MM.1S (cell line): ENCODE results near the gene DUSP28.

Source experiments
- EZH2 ChIP-seq: fragments of 300-600 bp; sonication (generic); optimal IDR thresholded peaks from 2 replicates; pipeline ENCODE3; 2017; ENCODE audit warnings: low read depth, mild to moderate bottlenecking, antibody characterized with exemption, low read length, mixed read lengths
- EZH2phosphoT487 ChIP-seq: fragments of 300-600 bp; sonication (generic); IDR thresholded peaks from 2 replicates; pipeline ENCODE4 v1.6.1; 2018; ENCODE audit warnings: antibody characterized with exemption, low read length
- TF ChIP-seq, protein P1 (sequence below): fragments of 300-600 bp; sonication (generic); IDR thresholded peaks from 2 replicates; pipeline ENCODE4 v1.5.1; 2016; ENCODE audit warnings: antibody characterized with exemption, low read length, mixed read lengths

DNA sequence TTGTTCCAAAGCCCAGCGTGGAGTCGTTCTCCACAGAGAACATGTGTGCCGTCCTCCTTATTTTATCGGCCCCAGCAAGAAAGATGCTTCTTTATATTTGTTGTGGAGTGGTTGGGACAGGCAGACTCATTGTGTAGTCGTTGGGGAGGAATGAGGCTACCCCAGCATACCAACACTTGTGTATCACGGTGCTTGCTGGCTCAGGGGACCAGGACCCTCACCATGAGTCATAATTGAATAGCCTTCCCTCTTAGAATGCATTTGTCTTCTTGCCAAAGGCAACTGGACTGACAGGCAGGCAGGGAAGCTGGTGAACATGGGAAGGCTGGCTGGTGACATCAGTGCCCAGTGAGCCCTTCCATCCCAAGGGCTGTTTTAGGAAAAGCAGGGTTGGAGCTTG lies 31.1 kb downstream of the DUSP28 start:
- TF ChIP-seq EZH2phosphoT487 (no peak), EZH2 (no peak)
- TF ChIP-seq, protein P1, sequence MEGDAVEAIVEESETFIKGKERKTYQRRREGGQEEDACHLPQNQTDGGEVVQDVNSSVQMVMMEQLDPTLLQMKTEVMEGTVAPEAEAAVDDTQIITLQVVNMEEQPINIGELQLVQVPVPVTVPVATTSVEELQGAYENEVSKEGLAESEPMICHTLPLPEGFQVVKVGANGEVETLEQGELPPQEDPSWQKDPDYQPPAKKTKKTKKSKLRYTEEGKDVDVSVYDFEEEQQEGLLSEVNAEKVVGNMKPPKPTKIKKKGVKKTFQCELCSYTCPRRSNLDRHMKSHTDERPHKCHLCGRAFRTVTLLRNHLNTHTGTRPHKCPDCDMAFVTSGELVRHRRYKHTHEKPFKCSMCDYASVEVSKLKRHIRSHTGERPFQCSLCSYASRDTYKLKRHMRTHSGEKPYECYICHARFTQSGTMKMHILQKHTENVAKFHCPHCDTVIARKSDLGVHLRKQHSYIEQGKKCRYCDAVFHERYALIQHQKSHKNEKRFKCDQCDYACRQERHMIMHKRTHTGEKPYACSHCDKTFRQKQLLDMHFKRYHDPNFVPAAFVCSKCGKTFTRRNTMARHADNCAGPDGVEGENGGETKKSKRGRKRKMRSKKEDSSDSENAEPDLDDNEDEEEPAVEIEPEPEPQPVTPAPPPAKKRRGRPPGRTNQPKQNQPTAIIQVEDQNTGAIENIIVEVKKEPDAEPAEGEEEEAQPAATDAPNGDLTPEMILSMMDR, result no peak
